GM12891 (cell line): ENCODE results near the gene ITGB6.

Source experiments
- PAX5 ChIP-seq: IDR thresholded peaks from 2 replicates; pipeline ENCODE4 v1.6.1; 2011; ENCODE audit warnings: low read length, moderate library complexity, mild to moderate bottlenecking; ENCODE audit not compliant: insufficient read depth, severe bottlenecking
- POLR2A ChIP-seq: IDR thresholded peaks from 2 replicates; pipeline ENCODE4 v1.6.1; 2011; ENCODE audit warnings: low read depth, low read length, control low read depth

DNA sequence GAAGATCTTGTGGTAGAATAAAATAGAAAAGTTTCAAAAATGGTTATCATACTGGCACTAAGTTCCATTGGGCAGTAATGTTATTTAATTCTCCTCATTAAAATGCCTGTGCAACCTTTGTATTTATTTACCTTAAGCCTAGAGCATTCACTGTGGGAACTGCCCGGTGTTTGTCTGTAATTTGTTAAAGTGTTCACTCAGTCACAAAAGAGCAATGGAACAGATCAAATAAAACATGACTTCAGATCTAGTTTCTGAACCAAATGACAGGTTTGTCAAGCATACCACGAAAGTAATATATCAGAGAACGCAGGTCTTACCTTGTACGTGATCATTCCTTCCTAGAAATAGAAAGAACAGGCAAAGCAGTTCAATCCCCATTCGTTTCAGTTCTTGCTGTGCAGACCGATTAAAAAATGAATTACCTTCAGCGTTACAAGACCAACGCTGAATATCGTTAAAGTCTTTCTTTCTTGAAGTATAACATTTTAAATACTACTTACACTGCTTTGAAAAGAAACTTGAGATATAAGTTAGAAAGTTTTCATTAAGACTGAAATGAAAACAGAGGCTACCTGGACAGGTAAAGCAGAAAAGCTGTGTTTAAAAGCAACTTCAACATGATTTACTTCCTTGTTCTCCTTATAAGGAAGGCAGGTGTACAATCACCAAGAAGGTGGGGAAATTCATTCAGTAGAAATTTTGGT lies at the start of gene ITGB6:
- TF ChIP-seq PAX5: no peak
- TF ChIP-seq POLR2A: no peak
